IMR-90 (cell line): ENCODE measurements around the gene SLC40A1. TPM values are rescaled to one million over a fixed set of nuclear protein-coding genes. Genes with fewer than 3 reads are reported as not detected.

Source experiments
- ATAC-seq: fragments of 200-7000 bp; cut with Tn5 transposase; 2 replicates; pipeline ENCODE4 v1.9.1; 2020; ENCODE audit warnings: low read depth, mild to moderate bottlenecking, moderate library complexity
- BruUV-seq: library from RNA; stranded (reverse); fragments of 400-500 nt; replicated peaks from 2 replicates; lab custom pipeline; 2021; lab: Mats Ljungman, UMichigan
- CTCF ChIA-PET: fragments of 300-600 bp; formaldehyde crosslinking; extraction: SDS; loops from one replicate; lab custom pipeline; 2021; ENCODE audit warnings: antibody characterized with exemption; lab: Yijun Ruan, JAX
- POLR2A ChIA-PET: fragments of 300-600 bp; sonication (Branson Sonifier 250); formaldehyde crosslinking; loops from one replicate; lab custom pipeline; 2022; ENCODE audit warnings: antibody characterized with exemption; ENCODE audit not compliant: unreplicated experiment; lab: Charles Lee
- DNase-seq: peaks from one replicate; pipeline ENCODE4 v3.0.0; 2013
- H2AFZ ChIP-seq: replicated peaks from 2 replicates; pipeline ENCODE3; 2013; ENCODE audit warnings: low read length, mild to moderate bottlenecking; ENCODE audit not compliant: poor library complexity
- H2AK5ac ChIP-seq: 2 replicates; pipeline ENCODE4 v1.6.1; 2013; ENCODE audit warnings: low read depth, low read length, inconsistent platforms
- H2AK9ac ChIP-seq: replicated peaks from 2 replicates; pipeline ENCODE3; 2013; ENCODE audit warnings: mild to moderate bottlenecking, low read depth, low read length, moderate library complexity; ENCODE audit not compliant: poor library complexity
- H2BK120ac ChIP-seq: 2 replicates; pipeline ENCODE4 v1.6.1; 2013; ENCODE audit warnings: low read depth, low read length, inconsistent platforms
- H2BK15ac ChIP-seq: 3 replicates; pipeline ENCODE4 v1.6.1; 2013; ENCODE audit warnings: low read depth, low read length, inconsistent platforms
- H2BK20ac ChIP-seq: 2 replicates; pipeline ENCODE4 v1.6.1; 2013; ENCODE audit warnings: low read depth, mild to moderate bottlenecking, inconsistent platforms, low read length, moderate library complexity
- H2BK5ac ChIP-seq: 2 replicates; pipeline ENCODE4 v1.6.1; 2013; ENCODE audit warnings: mild to moderate bottlenecking, low read depth, low read length, inconsistent platforms; ENCODE audit not compliant: poor library complexity, severe bottlenecking
- H3K14ac ChIP-seq: replicated peaks from 2 replicates; pipeline ENCODE4 v1.6.1; 2013; ENCODE audit warnings: low read depth, low read length, inconsistent platforms
- H3K18ac ChIP-seq: 2 replicates; pipeline ENCODE4 v1.6.1; 2013; ENCODE audit warnings: low read depth, low read length, control low read depth
- H3K23ac ChIP-seq: 2 replicates; pipeline ENCODE4 v1.6.1; 2013; ENCODE audit warnings: low read depth, low read length, inconsistent platforms
- H3K27ac ChIP-seq: 2 replicates; pipeline ENCODE4 v1.5.1; 2013; ENCODE audit warnings: mild to moderate bottlenecking, control low read depth, low read length; ENCODE audit not compliant: insufficient read depth
- H3K27me3 ChIP-seq: 2 replicates; pipeline ENCODE4 v1.6.1; 2013; ENCODE audit warnings: low read length; ENCODE audit not compliant: control insufficient read depth, insufficient read depth
- H3K36me3 ChIP-seq: 2 replicates; pipeline ENCODE4 v1.6.1; 2013; ENCODE audit warnings: low read length, mixed read lengths; ENCODE audit not compliant: control insufficient read depth, insufficient read depth
- H3K4ac ChIP-seq: 2 replicates; pipeline ENCODE4 v1.6.1; 2013; ENCODE audit warnings: low read depth, low read length, inconsistent platforms
- H3K4me1 ChIP-seq: 2 replicates; pipeline ENCODE4 v1.6.1; 2013; ENCODE audit warnings: low read length, mixed read lengths; ENCODE audit not compliant: control insufficient read depth, insufficient read depth
- H3K4me2 ChIP-seq: 2 replicates; pipeline ENCODE4 v1.6.1; 2013; ENCODE audit warnings: low read depth, mild to moderate bottlenecking, control low read depth, low read length, moderate library complexity
- H3K4me3 ChIP-seq: 2 replicates; pipeline ENCODE4 v1.5.1; 2013; ENCODE audit warnings: low read depth, mild to moderate bottlenecking, control low read depth, low read length, moderate library complexity; ENCODE audit not compliant: insufficient read depth
- H3K56ac ChIP-seq: 2 replicates; pipeline ENCODE4 v1.6.1; 2013; ENCODE audit warnings: low read length, inconsistent platforms; ENCODE audit not compliant: insufficient read depth; ENCODE audit errors: extremely low read depth
- H3K79me1 ChIP-seq, 2 experiments: 2 replicates each; pipeline ENCODE4 v1.6.1; 2013; ENCODE audit warnings: low read length in 2 of 2, inconsistent platforms in 1 of 2, low read depth in 1 of 2
- H3K9ac ChIP-seq: 2 replicates; pipeline ENCODE4 v1.6.1; 2013; ENCODE audit warnings: low read depth, low read length, control low read depth
- H3K9me1 ChIP-seq: 2 replicates; pipeline ENCODE4 v1.6.1; 2013; ENCODE audit warnings: low read length, inconsistent platforms; ENCODE audit not compliant: insufficient read depth
- H3K9me3 ChIP-seq: 2 replicates; pipeline ENCODE4 v1.6.1; 2013; ENCODE audit warnings: low read length; ENCODE audit not compliant: control insufficient read depth, insufficient read depth
- H4K20me1 ChIP-seq: 2 replicates; pipeline ENCODE4 v1.6.1; 2013; ENCODE audit warnings: low read length, inconsistent platforms; ENCODE audit not compliant: insufficient read depth
- H4K5ac ChIP-seq: 2 replicates; pipeline ENCODE4 v1.6.1; 2013; ENCODE audit warnings: mild to moderate bottlenecking, low read depth, low read length, control low read depth
- H4K8ac ChIP-seq, 2 experiments: 2 replicates each; pipeline ENCODE4 v1.6.1; 2013; ENCODE audit warnings: low read depth in 2 of 2, low read length in 2 of 2, control low read depth in 1 of 2, inconsistent platforms in 1 of 2
- H4K91ac ChIP-seq: 2 replicates; pipeline ENCODE4 v1.6.1; 2013; ENCODE audit warnings: low read depth, low read length, inconsistent platforms; ENCODE audit not compliant: insufficient read depth
- CEBPB ChIP-seq: IDR thresholded peaks from 2 replicates; pipeline ENCODE4 v1.6.1; 2012; ENCODE audit warnings: low read depth, low read length, improper control_type of control experiment
- MAFK ChIP-seq: IDR thresholded peaks from 2 replicates; pipeline ENCODE4 v1.6.1; 2012; ENCODE audit warnings: low read depth, low read length, improper control_type of control experiment
- WGBS, 2 experiments: methylation state at CpG; one replicate each; pipeline versions ENCODE4 v1.1.5 to v1.1.7; 2013; ENCODE audit warnings: missing lambda C conversion rate in 2 of 2; ENCODE audit not compliant: insufficient read length in 1 of 2; ENCODE audit errors: extremely low coverage in 2 of 2; 5-methylcytosine and 5-hydroxymethylcytosine counted together
- dilution Hi-C: fragments of 300-500 bp; cut with HindIII; formaldehyde crosslinking; loops from one replicate; pipeline ENCODE4 v1.14.3; 2018; ENCODE audit warnings: low sequenced_read_pairs; ENCODE audit not compliant: unreplicated experiment
- in situ Hi-C: fragments of 300-500 bp; cut with MboI; formaldehyde crosslinking; loops from 3 replicates; pipeline ENCODE4 v1.14.3; 2019; ENCODE audit warnings: low sequenced_read_pairs, inconsistent platforms, mixed read lengths
- intact Hi-C: fragments of 100-400 bp; cut with micrococcal nuclease; formaldehyde crosslinking; loops from 2 replicates; pipeline ENCODE4 v1.10.0; 2022
- polyA plus RNA-seq, 3 experiments: library from polyadenylated mRNA; depleted of rRNA; stranded (reverse); fragments of >200 nt; gene quantifications; 2 replicates each; pipeline ENCODE4 v1.2.3, GENCODE V29; 2012; ENCODE audit warnings: low replicate concordance in 1 of 3
- total RNA-seq: library from RNA; depleted of rRNA; stranded (reverse); fragments of >200 nt; gene quantifications from 2 replicates; pipeline ENCODE4 v1.2.3, GENCODE V29; 2012

Gene SLC40A1
- total and polyA plus RNA-seq, 2 of the 4 experiments (the other 2 are of a cell fraction) = 1.5 to 5.0 TPM

- CTCF ChIA-PET = no interaction called here
- Histone ChIP-seq H3K27ac (no peak overlapping the region), H3K4me3 (no peak overlapping the region), H3K23ac (no peak overlapping the region), H3K14ac (no peak overlapping the region), H3K56ac (no peak overlapping the region), H2BK5ac (no peak overlapping the region), H4K91ac (no peak overlapping the region), H2AK9ac (no peak overlapping the region), H3K4me2 (no peak overlapping the region), H4K20me1 (no peaks in the 10 kb centered on the region), H2BK20ac (no peak overlapping the region), H3K27me3 (no peaks in the 10 kb centered on the region), H3K4ac (no peak overlapping the region), H4K8ac (no peak overlapping the region), H3K18ac (no peak overlapping the region), H3K36me3 (peaks cover 10% of the 10 kb centered on the region), H2AK5ac (no peak overlapping the region), H3K79me1 (no peaks in the 10 kb centered on the region), H4K5ac (no peak overlapping the region), H2BK15ac (no peak overlapping the region), H2AFZ (no peak overlapping the region), H3K9me3 (no peaks in the 10 kb centered on the region), H3K9me1 (no peaks in the 10 kb centered on the region; the same call in 1 of the 2 replicates), H3K9ac (no peak overlapping the region), H2BK120ac (no peak overlapping the region), H3K4me1 (peaks cover 3% of the 10 kb centered on the region; the same call in 1 of the 2 replicates)
- DNase-seq = no peak
- no CpG with 5 or more reads among the region's 6 CpGs for WGBS, 2 experiments
- intact Hi-C loops (no loop called here), dilution Hi-C loops (no loop called here), in situ Hi-C loops (no loop called here)
- no TSS peak for BruUV-seq
- POLR2A ChIA-PET = no interaction called here
- TF ChIP-seq CEBPB = no peak
- TF ChIP-seq MAFK = peak; percentile 31; the same call in 1 of the 2 replicates
- ATAC-seq = no peak
These were observed 19.1 kb downstream of the SLC40A1 start for GRCh38 chr2:189561371-189562038.
